B cell (primary cell): ENCODE results near the gene SEPTIN1. TPM values are rescaled to one million over a fixed set of nuclear protein-coding genes. Genes with fewer than 3 reads are reported as not detected.

Source experiments
- ATAC-seq: fragments of 200-7000 bp; cut with Tn5 transposase; one replicate; pipeline ENCODE4 v1.10.0; 2021; ENCODE audit warnings: low read depth, mild to moderate bottlenecking, moderate number of reproducible peaks, moderate library complexity
- CTCF ChIA-PET: fragments of 350-600 bp; sonication (Branson Sonifier 250); formaldehyde crosslinking; loops from one replicate; lab custom pipeline; 2021; ENCODE audit warnings: antibody characterized with exemption, inconsistent platforms; lab: Charles Lee
- POLR2A ChIA-PET: fragments of 350-600 bp; sonication (Branson Sonifier 250); formaldehyde crosslinking; loops from one replicate; lab custom pipeline; 2021; ENCODE audit warnings: antibody characterized with exemption; lab: Charles Lee
- DNase-seq: peaks from one replicate; pipeline ENCODE4 v3.0.0; 2013
- H2AFZ ChIP-seq: 2 replicates; pipeline ENCODE4 v1.6.1; 2012; ENCODE audit warnings: mild to moderate bottlenecking, low read depth, low read length; ENCODE audit not compliant: insufficient read depth, poor library complexity, severe bottlenecking
- H3K27ac ChIP-seq, 2 donors: 1 replicate in 1 of 2; 2 replicates in 1 of 2; pipeline ENCODE4 v1.5.1; 2012 to 2013; ENCODE audit warnings: low read length in 2 of 2, mild to moderate bottlenecking in 2 of 2, moderate library complexity in 1 of 2
- H3K27me3 ChIP-seq, 4 experiments: fragments of 200-600 bp in 1 of 4; sonication (generic) in 1 of 4; replicated peaks in 1 of 4; 1 replicate in 2 of 4; 2 replicates in 2 of 4; pipeline versions ENCODE4 v1.6.1 to v1.7.0; 2013 to 2016; ENCODE audit warnings: low read length in 3 of 4, mild to moderate bottlenecking in 2 of 4, mixed read lengths in 1 of 4, moderate library complexity in 1 of 4; ENCODE audit not compliant: insufficient read depth in 4 of 4, control insufficient read depth in 3 of 4; ENCODE audit errors: control extremely low read depth in 1 of 4
- H3K36me3 ChIP-seq, 2 experiments: replicated peaks in 1 of 2; 1 replicate in 1 of 2; 2 replicates in 1 of 2; pipeline versions ENCODE4 v1.6.1 to v1.7.1; 2013; ENCODE audit warnings: low read length in 1 of 2; ENCODE audit not compliant: insufficient read depth in 2 of 2, control insufficient read depth in 1 of 2; ENCODE audit errors: control extremely low read depth in 1 of 2, extremely low read depth in 1 of 2
- H3K4me1 ChIP-seq, 2 donors: fragments of 200-600 bp in 1 of 2; sonication (generic) in 1 of 2; 1 replicate in 1 of 2; 2 replicates in 1 of 2; pipeline versions ENCODE4 v1.5.1 to v1.6.1; 2013 to 2017; ENCODE audit warnings: low read length in 2 of 2; ENCODE audit not compliant: control insufficient read depth in 2 of 2, insufficient read depth in 2 of 2
- H3K4me2 ChIP-seq: replicated peaks from 2 replicates; pipeline ENCODE3; 2012; ENCODE audit warnings: mild to moderate bottlenecking, low read depth, low read length; ENCODE audit not compliant: poor library complexity, severe bottlenecking
- H3K4me3 ChIP-seq, 5 experiments: fragments of 200-600 bp in 1 of 5; sonication (generic) in 1 of 5; 1 replicate in 3 of 5; 2 replicates in 2 of 5; pipeline versions ENCODE4 v1.5.1 to v1.7.0; 2011 to 2016; ENCODE audit warnings: low read length in 4 of 5, mild to moderate bottlenecking in 4 of 5, low read depth in 2 of 5, control low read depth in 1 of 5, moderate library complexity in 1 of 5; ENCODE audit not compliant: insufficient read depth in 1 of 5; ENCODE audit errors: control extremely low read depth in 1 of 5, extremely low read depth in 1 of 5
- H3K79me2 ChIP-seq: fragments of 200-600 bp; sonication (generic); one replicate; pipeline ENCODE4 v1.6.0; 2016; ENCODE audit warnings: low read length; ENCODE audit not compliant: control insufficient read depth, insufficient read depth
- H3K9ac ChIP-seq: fragments of 200-600 bp; sonication (generic); 2 replicates; pipeline ENCODE4 v1.6.1; 2017; ENCODE audit warnings: mild to moderate bottlenecking, low read length, moderate library complexity
- H3K9me3 ChIP-seq, 3 donors: one replicate each; pipeline versions ENCODE4 v1.6.1 to v1.7.1; 2013; ENCODE audit warnings: low read length in 2 of 3; ENCODE audit not compliant: control insufficient read depth in 2 of 3, insufficient read depth in 1 of 3; ENCODE audit errors: control extremely low read depth in 1 of 3
- H4K20me1 ChIP-seq: 2 replicates; pipeline ENCODE4 v1.6.0; 2012; ENCODE audit warnings: mild to moderate bottlenecking, low read length; ENCODE audit not compliant: insufficient read depth, control insufficient read depth, poor library complexity, severe bottlenecking
- H3K27ac Mint-ChIP-seq: one replicate; pipeline ENCODE4 v1.8.0; 2021; ENCODE audit warnings: mixed read lengths
- H3K27me3 Mint-ChIP-seq: one replicate; pipeline ENCODE4 v1.8.0; 2021; ENCODE audit warnings: mixed read lengths
- H3K4me1 Mint-ChIP-seq: one replicate; pipeline ENCODE4 v1.8.0; 2021; ENCODE audit warnings: mixed read lengths
- H3K4me3 Mint-ChIP-seq: one replicate; pipeline ENCODE4 v1.8.0; 2021; ENCODE audit warnings: mixed read lengths
- H3K9me3 Mint-ChIP-seq: one replicate; pipeline ENCODE4 v1.8.0; 2022; ENCODE audit warnings: mixed read lengths; ENCODE audit not compliant: insufficient read depth
- EZH2 ChIP-seq: IDR thresholded peaks from 2 replicates; pipeline ENCODE4 v1.6.1; 2012; ENCODE audit warnings: borderline replicate concordance, low read depth, mild to moderate bottlenecking, moderate library complexity, low read length; ENCODE audit not compliant: insufficient read depth, poor library complexity, severe bottlenecking
- WGBS: methylation state at CpG from one replicate; pipeline ENCODE4 v1.1.5; 2013; ENCODE audit warnings: missing lambda C conversion rate; ENCODE audit not compliant: insufficient coverage; 5-methylcytosine and 5-hydroxymethylcytosine counted together
- intact Hi-C: fragments of 100-400 bp; cut with micrococcal nuclease; formaldehyde crosslinking; loops from one replicate; pipeline ENCODE4 v1.10.0; 2022
- polyA plus RNA-seq: library from polyadenylated mRNA; depleted of rRNA; stranded (reverse); fragments of >200 nt; gene quantifications from 2 replicates; pipeline ENCODE4 v1.2.3, GENCODE V29; 2012
- total RNA-seq, 2 donors: library from RNA; stranded (reverse); fragments of 120-200 nt in 1 of 2; gene quantifications; 1 replicate in 1 of 2; 2 replicates in 1 of 2; pipeline versions ENCODE4 v1.2.3 to v1.2.4, GENCODE V29; 2013 to 2022
- TF ChIP-seq, protein P1 (sequence below): fragments of 200-600 bp; IDR thresholded peaks from one replicate; pipeline ENCODE4 v1.8.0; 2022; ENCODE audit warnings: antibody characterized with exemption, mild to moderate bottlenecking

The SEPTIN1 gene
- total and polyA plus RNA-seq, 2 donors (not counting 1 experiment from before 2014, with no cell fraction given): 154 to 302 TPM

DNA sequence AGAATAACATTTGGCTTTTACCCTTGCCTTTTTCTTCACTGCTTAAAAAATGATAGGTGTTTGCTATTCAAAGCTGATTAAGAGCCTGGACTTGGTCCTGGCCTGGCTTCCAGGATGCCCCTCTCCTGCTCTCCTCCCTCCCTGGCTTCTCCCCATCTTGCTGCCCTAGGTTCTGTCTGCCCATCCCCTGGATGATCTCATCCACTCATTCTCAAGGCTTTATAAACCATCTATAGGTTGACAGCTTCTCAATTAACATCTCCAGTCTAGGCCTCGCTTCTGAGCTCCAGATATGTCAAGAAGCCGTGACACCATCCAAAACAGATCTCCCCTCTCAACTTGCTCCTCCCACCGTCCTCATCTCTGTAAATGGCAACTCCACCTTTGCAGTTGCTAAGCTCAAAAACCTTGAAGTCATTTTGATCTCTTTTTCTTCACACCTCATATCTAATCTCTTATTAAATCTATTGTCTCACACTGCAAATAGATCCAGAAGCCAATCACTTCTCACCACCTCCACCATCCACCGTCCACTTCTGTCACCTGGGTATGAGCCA, 33.8 kb upstream of the SEPTIN1 start:
- no peak overlapping the region for H3K27ac ChIP-seq
- intact Hi-C loops: loop anchor here (2.0 to 5.0 kb wide), 3 partner anchors 45 to 281 kb away; partner anchors contain the start of genes SRCAP, TBC1D10B and ZNF768
- Mint-ChIP-seq H3K9me3 (no peaks in the 10 kb centered on the region), H3K27me3 (no peaks in the 10 kb centered on the region), H3K4me3 (no peak overlapping the region), H3K4me1 (peaks cover 7% of the 10 kb centered on the region), H3K27ac (no peak overlapping the region)
- no peaks in the 10 kb centered on the region for H4K20me1 ChIP-seq
- DNase-seq (no peak), ATAC-seq (no peak)
- no peak overlapping the region for H3K4me2 ChIP-seq
- CTCF ChIA-PET: interaction anchor here (0.8 to 1.3 kb wide), 6 partner anchors 14 to 351 kb away, joined by 3 to 5 read pairs (median 3); partner anchors contain the start of genes ALDOA and DCTPP1
- peaks cover 13% of the 10 kb centered on the region for H3K79me2 ChIP-seq
- TF ChIP-seq, protein P1, sequence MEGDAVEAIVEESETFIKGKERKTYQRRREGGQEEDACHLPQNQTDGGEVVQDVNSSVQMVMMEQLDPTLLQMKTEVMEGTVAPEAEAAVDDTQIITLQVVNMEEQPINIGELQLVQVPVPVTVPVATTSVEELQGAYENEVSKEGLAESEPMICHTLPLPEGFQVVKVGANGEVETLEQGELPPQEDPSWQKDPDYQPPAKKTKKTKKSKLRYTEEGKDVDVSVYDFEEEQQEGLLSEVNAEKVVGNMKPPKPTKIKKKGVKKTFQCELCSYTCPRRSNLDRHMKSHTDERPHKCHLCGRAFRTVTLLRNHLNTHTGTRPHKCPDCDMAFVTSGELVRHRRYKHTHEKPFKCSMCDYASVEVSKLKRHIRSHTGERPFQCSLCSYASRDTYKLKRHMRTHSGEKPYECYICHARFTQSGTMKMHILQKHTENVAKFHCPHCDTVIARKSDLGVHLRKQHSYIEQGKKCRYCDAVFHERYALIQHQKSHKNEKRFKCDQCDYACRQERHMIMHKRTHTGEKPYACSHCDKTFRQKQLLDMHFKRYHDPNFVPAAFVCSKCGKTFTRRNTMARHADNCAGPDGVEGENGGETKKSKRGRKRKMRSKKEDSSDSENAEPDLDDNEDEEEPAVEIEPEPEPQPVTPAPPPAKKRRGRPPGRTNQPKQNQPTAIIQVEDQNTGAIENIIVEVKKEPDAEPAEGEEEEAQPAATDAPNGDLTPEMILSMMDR: no peak
- TF ChIP-seq EZH2: no peak
- H3K4me3 ChIP-seq: no peak overlapping the region
- no peaks in the 10 kb centered on the region for H3K27me3 ChIP-seq
- peaks cover 5 to 12% of the 10 kb centered on the region in 2 donors for H3K4me1 ChIP-seq
- no peak overlapping the region for H3K9ac ChIP-seq
- WGBS: 96% methylated on average over 4 of the region's 4 CpGs
- peaks cover 0 to 9% of the 10 kb centered on the region in 2 experiments for H3K36me3 ChIP-seq
- no peak overlapping the region for H2AFZ ChIP-seq
- POLR2A ChIA-PET: interaction anchor here (0.6 to 1.0 kb wide), 3 partner anchors 14 to 482 kb away, joined by 9 to 18 read pairs (median 11); partner anchors contain the start of gene DCTPP1
- no peaks in the 10 kb centered on the region for H3K9me3 ChIP-seq

DNA sequence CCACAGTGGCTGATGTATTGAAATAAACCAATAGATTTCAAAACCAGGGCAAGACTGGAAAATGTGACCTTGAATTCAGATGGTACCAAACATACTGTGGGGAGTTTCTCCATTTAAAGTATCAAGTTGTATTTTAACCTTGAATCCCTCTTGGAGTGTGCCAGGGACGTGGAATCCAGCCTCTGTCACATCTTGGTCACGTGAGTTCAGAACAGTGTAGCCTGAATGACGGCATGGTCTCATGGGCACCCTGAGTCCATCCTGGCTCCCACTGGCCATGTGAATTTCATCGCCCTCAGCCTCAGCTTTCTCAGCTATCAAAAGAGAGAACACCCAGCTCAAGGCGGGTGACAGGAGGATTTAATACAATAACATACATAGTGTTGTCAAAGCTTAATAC, 31.8 kb upstream of the SEPTIN1 start:
- WGBS: 95% methylated on average over 3 of the region's 5 CpGs
- no peaks in the 10 kb centered on the region for H4K20me1 ChIP-seq
- POLR2A ChIA-PET: interaction anchor here (0.6 kb wide), 1 partner anchor 319 kb away, joined by 7 read pairs; no protein-coding TSS in a partner anchor
- Mint-ChIP-seq H3K27me3 (no peaks in the 10 kb centered on the region), H3K4me1 (peaks cover 14% of the 10 kb centered on the region), H3K9me3 (no peaks in the 10 kb centered on the region), H3K4me3 (no peak overlapping the region), H3K27ac (no peak overlapping the region)
- peaks cover 11 to 19% of the 10 kb centered on the region in 2 donors for H3K4me1 ChIP-seq
- ATAC-seq: no peak
- no peak for DNase-seq
- TF ChIP-seq, protein P1: no peak
- no peak for TF ChIP-seq EZH2
- peaks cover 19% of the 10 kb centered on the region for H3K79me2 ChIP-seq
- no peak overlapping the region for H3K9ac ChIP-seq
- CTCF ChIA-PET: interaction anchor here (1.3 kb wide), 1 partner anchor 16 kb away, joined by 5 read pairs; the partner anchor contains the start of gene DCTPP1
- H3K27me3 ChIP-seq: no peaks in the 10 kb centered on the region
- H2AFZ ChIP-seq: no peak overlapping the region
- H3K9me3 ChIP-seq: no peaks in the 10 kb centered on the region
- peaks cover 0 to 7% of the 10 kb centered on the region in 2 experiments for H3K36me3 ChIP-seq
- intact Hi-C loops: no loop called here
- no peak overlapping the region for H3K4me2 ChIP-seq
- H3K4me3 ChIP-seq: no peak overlapping the region
- no peak overlapping the region for H3K27ac ChIP-seq
